ENCODE measurements around the gene L1CAM.

L1CAM gene

GRCh38 chrX:153885968-153886903, at the start of gene L1CAM:
TSS of gene L1CAM (minus strand) at chrX:153886173. CDS start at chrX:153875836, 10,337 bp downstream.
- DNase-seq = no peak

- DNase-seq = no peak
Measured at GRCh38 chrX:153935326-153935851, 49.4 kb upstream of the L1CAM start.

GRCh38 chrX:153934762-153935325, 48.9 kb upstream of the L1CAM start, which contains the start of gene NAA10:
TSS of gene NAA10 (minus strand) at chrX:153935037. CDS start at chrX:153934904, 133 bp downstream.
- peak; percentile 72 for DNase-seq

- DNase-seq = no peak
Measured at GRCh38 chrX:153934148-153934761, 48.3 kb upstream of the L1CAM start.

GRCh38 chrX:153933748-153934147, 47.8 kb upstream of the L1CAM start:
- DNase-seq = no peak

- DNase-seq = no peak
Measured at GRCh38 chrX:153932220-153932915, 46.4 kb upstream of the L1CAM start.

- no peak for DNase-seq
Measured at GRCh38 chrX:153931748-153932147, 45.8 kb upstream of the L1CAM start.

GRCh38 chrX:153931151-153931550, 45.2 kb upstream of the L1CAM start:
- no peak for DNase-seq

- no peak for DNase-seq
Measured at GRCh38 chrX:153930011-153930910, 44.3 kb upstream of the L1CAM start.

- DNase-seq = no peak
Measured at GRCh38 chrX:153929576-153929975, 43.6 kb upstream of the L1CAM start.

GRCh38 chrX:153928846-153929245, 42.9 kb upstream of the L1CAM start:
- no peak for DNase-seq

GRCh38 chrX:153927922-153928760, 42.2 kb upstream of the L1CAM start:
- DNase-seq = peak; percentile 99

- no peak for DNase-seq
Measured at GRCh38 chrX:153927672-153927921, 41.6 kb upstream of the L1CAM start.

- peak; percentile 91 for DNase-seq
Measured at GRCh38 chrX:153926858-153927671, 41.1 kb upstream of the L1CAM start.

GRCh38 chrX:153926552-153926857, 40.5 kb upstream of the L1CAM start:
- no peak for DNase-seq

GRCh38 chrX:153925739-153926551, 40.0 kb upstream of the L1CAM start, which contains the start of gene ARHGAP4:
TSS of gene ARHGAP4 (minus strand) at chrX:153926264. CDS start at chrX:153926202, 62 bp downstream.
- peak; percentile 36 for DNase-seq

- no peak for DNase-seq
Measured at GRCh38 chrX:153925387-153925738, 39.4 kb upstream of the L1CAM start.

- peak; percentile 68 for DNase-seq
Measured at GRCh38 chrX:153924149-153924861, 38.3 kb upstream of the L1CAM start.
